Stimulated activated CD4-positive, alpha-beta T cell treated with anti-CD3 and anti-CD28 coated beads, Interleukin-4, amount 100 ng/mL, for 1 hour (primary cell): Measurements from ENCODE around the gene RAPSN.

Experiments used
- DNase-seq: peaks from one replicate; pipeline ENCODE4 v3.0.0-alpha.2; 2020

The RAPSN gene

DNA sequence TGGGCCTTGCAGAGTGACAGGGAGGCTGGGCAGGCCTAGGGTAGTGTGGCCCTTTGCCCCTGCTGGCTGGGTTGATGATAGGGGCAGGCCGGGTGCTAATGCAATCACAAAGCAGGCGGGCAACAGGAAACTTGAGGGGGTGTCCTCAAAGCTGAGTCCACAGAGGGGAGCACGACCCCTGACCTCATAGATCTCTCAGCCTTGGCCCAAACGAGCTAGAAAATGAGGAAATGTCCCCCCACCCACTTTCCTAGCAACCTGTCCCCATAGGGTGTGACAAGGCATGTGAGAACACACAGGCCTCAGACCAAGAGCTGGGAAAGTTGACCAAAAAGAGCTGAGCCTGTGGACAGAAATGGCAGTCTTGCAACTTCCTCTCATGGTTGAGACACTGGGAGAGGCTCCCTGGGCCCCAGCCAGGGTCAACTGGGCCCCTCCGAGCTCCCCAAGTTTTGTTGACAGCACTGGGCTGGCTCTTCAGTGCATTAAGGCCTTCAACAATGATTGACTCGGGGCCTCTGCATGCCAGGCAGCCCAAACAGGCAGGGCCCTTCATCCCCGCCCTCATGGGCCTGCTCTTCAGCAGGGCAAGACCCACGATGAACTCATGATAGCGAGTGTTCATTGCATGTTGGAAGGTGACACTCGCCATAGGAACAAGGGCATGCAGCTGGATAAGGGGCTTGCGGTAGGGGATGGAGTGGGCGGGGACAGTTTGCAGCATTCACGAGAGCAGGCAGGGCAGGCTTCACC lies 60.8 kb downstream of the RAPSN start:
- DNase-seq: no peak
